ENCODE measurements around the gene ALOX12B. TPM values are rescaled to one million over a fixed set of nuclear protein-coding genes. Genes with fewer than 3 reads are reported as not detected.

The ALOX12B gene
- not detected for total RNA-seq

DNA sequence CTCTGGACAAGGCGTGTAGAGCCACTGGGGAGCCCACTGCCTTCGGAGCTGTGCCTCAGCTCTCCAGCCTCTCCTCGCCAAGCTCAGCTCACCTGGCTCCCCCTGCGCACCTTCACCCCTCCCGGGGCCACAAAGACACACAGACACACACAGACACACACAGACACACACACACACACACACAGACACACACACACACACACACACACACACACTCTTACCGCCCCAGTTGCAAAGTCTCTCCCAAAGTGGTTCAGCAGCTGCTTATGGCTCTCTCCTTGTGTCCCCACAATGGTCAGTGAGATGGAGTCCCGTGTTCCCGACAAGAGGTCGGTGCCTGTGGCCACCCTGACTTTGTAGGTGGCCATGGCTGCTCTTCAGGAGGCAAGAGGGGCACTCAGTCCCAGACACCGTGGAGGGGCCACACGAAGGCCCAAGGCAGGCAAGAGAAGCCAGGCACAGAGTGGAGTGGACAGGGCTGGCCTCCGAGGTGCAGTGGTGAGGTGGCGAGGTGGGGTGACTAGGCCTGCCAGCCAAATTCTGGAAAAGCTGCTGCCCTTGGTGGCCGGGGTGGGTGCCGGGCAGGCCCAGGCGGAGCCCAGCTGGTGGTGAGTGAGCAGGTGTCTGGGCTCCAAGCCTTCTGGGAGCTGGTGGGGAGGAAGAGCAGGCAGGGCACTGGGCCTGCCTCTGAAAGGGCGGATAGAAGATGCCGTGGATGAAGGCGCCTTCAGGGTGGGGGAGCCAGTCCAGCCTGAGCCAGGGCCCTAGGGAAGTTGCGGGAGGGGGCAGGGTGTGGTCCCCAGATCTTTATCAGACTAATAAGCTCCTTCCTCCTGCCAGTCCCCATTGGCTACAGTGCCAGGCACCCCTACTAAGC lies at the start of gene ALOX12B:
Gene ALOX12B, minus strand, starts transcription at position 642 of the 877 bp plus-strand sequence. Its CDS starts 274 bp downstream, at position 368.
- Histone ChIP-seq H3K36me3 (no peaks in the 10 kb centered on the region), H3K27me3 (peaks cover 0 to 93% of the 10 kb centered on the region in 2 donors), H3K9me3 (no peaks in the 10 kb centered on the region), H3K4me3 (no peak within 1 kb of the TSS), H3K4me1 (no peaks in the 10 kb centered on the region), H3K27ac (no peak within 1 kb of the TSS)
- 78 to 79% methylated on average over 17 to 19 of the region's 20 CpGs for WGBS, 2 donors
- TF ChIP-seq, protein P1, sequence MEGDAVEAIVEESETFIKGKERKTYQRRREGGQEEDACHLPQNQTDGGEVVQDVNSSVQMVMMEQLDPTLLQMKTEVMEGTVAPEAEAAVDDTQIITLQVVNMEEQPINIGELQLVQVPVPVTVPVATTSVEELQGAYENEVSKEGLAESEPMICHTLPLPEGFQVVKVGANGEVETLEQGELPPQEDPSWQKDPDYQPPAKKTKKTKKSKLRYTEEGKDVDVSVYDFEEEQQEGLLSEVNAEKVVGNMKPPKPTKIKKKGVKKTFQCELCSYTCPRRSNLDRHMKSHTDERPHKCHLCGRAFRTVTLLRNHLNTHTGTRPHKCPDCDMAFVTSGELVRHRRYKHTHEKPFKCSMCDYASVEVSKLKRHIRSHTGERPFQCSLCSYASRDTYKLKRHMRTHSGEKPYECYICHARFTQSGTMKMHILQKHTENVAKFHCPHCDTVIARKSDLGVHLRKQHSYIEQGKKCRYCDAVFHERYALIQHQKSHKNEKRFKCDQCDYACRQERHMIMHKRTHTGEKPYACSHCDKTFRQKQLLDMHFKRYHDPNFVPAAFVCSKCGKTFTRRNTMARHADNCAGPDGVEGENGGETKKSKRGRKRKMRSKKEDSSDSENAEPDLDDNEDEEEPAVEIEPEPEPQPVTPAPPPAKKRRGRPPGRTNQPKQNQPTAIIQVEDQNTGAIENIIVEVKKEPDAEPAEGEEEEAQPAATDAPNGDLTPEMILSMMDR (IDR thresholded peaks at IDR 0.05): no peak
- DNase-seq (ENCODE audit: low spot score in 2 of 2): no peak

DNA sequence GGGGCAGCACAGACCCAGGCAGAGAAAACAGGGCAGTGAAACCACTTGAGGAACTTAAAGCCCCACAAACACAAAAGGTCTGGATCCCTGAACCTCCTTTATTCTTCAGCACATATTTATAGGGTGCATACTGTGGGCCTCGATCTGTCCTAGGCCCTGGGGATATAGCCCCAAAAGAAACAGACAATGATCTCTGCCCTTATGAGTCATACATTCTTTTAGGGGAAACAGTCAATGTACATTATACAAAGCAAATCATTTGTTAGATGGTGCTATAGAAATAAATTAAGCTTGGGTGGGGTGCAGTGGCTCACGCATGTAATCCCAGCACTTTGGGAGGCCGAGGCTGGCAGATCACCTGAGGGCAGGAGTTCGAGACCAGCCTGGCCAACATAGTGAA lies 46.4 kb upstream of the ALOX12B start:
- 56 to 77% methylated on average over 4 of the region's 4 CpGs for WGBS, 2 donors
- H3K36me3 ChIP-seq: no peaks in the 10 kb centered on the region
- no peak for TF ChIP-seq EP300 (IDR thresholded peaks at IDR 0.05)
- TF ChIP-seq, protein P1 (IDR thresholded peaks at IDR 0.05): no peak
- TF ChIP-seq POLR2A (IDR thresholded peaks at IDR 0.05): no peak

DNA sequence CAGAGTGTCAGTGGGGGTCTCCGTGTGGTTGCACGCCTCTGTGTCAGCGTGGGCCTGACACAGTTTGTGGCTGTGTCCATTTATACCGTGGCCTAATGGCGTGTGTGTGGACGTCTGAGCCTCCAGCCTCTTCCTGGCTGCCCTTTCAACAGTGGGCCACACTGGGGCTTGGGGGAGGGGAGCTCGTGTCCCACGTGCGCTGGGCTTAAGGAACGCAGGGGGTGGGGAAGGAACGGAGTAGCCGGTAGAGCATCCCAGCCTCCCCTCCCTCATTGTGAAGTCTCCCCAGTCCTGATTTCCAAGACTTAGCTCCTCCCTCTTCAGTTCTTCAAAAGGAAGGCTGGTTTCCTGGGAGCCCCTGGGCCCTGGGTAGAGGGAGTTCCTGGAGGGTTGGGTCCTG lies 45.9 kb upstream of the ALOX12B start:
- Histone ChIP-seq H3K36me3 (no peaks in the 10 kb centered on the region), H3K4me1 (peaks cover 0 to 8% (median 3%) of the 10 kb centered on the region in 4 donors), H3K27me3 (no peaks in the 10 kb centered on the region), H3K27ac (no peak overlapping the region), H3K4me3 (no peak overlapping the region), H3K9me3 (no peaks in the 10 kb centered on the region)
- no peak for DNase-seq (ENCODE audit: low spot score in 2 of 2)
- TF ChIP-seq, protein P1 (IDR thresholded peaks at IDR 0.05): no peak
- TF ChIP-seq POLR2A (IDR thresholded peaks at IDR 0.05) (no peak), EP300 (IDR thresholded peaks at IDR 0.05) (no peak)
- 41 to 52% methylated on average over 12 of the region's 12 CpGs for WGBS, 2 donors

More for the DNA sequence above, 46.4 kb upstream of the ALOX12B start:
- no peak for DNase-seq (ENCODE audit: low spot score in 2 of 2)
- Histone ChIP-seq H3K4me3 (no peak overlapping the region), H3K27ac (no peak overlapping the region), H3K27me3 (no peaks in the 10 kb centered on the region), H3K9me3 (no peaks in the 10 kb centered on the region), H3K4me1 (peaks cover 0 to 11% (median 3%) of the 10 kb centered on the region in 4 donors)

DNA sequence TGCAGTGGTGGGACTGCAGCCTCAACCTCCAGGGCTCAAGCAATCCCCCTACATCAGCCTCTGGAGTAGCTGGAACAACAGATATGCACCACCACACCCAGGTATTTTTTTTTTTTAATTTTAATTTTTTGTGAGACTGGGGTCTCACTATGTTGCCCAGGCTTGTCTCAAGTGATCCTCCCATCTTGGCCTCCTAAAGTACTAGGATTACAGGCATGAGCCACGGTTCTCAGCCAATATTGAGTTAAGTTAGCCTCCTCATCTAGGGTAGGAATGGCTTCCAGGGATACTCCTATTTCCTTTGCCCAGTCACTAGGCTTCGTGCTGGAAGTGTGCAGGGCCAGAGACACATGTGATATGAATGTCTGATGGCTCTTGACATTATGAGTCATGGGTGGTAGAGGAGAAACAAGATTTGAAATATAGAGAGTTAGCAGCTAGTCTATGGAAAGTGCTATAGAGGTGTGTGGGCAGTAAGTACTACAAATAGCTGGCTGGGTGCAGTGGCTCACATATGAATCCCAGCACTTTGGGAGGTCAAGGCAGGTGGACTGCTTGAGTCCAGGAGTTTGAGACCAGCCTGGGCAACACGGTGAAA lies 44.4 kb upstream of the ALOX12B start:
- Histone ChIP-seq H3K27ac (no peak overlapping the region), H3K27me3 (no peaks in the 10 kb centered on the region), H3K9me3 (no peaks in the 10 kb centered on the region), H3K36me3 (no peaks in the 10 kb centered on the region), H3K4me1 (peaks cover 0 to 8% (median 2%) of the 10 kb centered on the region in 4 donors), H3K4me3 (no peak overlapping the region)
- DNase-seq (ENCODE audit: low spot score in 2 of 2): no peak
- TF ChIP-seq EP300 (IDR thresholded peaks at IDR 0.05): no peak
- no peak for TF ChIP-seq POLR2A (IDR thresholded peaks at IDR 0.05)
- TF ChIP-seq, protein P1 (IDR thresholded peaks at IDR 0.05): no peak
- WGBS, 2 donors: 77 to 79% methylated on average over 3 of the region's 3 CpGs

Data from tibial nerve (tissue), 4 donors.